MM.1S (cell line): ENCODE measurements around the gene CFAP65.

Source experiments
- DNase-seq: peaks from one replicate; pipeline ENCODE4 v3.0.0-alpha.2; 2015
- H2AFZ ChIP-seq: fragments of 300-600 bp; sonication (generic); 2 replicates; pipeline ENCODE4 v1.6.0; 2016; ENCODE audit warnings: antibody characterized with exemption, low read length
- H3F3A ChIP-seq: fragments of 300-600 bp; sonication (generic); 2 replicates; pipeline ENCODE4 v1.6.1; 2016; ENCODE audit warnings: mild to moderate bottlenecking, antibody characterized with exemption, low read length, moderate library complexity, mixed read lengths; ENCODE audit not compliant: insufficient read depth
- H3K27ac ChIP-seq: fragments of 300-600 bp; sonication (generic); 2 replicates; pipeline ENCODE4 v1.5.1; 2016; ENCODE audit warnings: mild to moderate bottlenecking, low read length
- H3K27me3 ChIP-seq: fragments of 300-600 bp; sonication (generic); replicated peaks from 2 replicates; pipeline ENCODE4 v1.6.0; 2016; ENCODE audit warnings: low read length; ENCODE audit not compliant: insufficient read depth
- H3K36me3 ChIP-seq: fragments of 300-600 bp; sonication (generic); replicated peaks from 2 replicates; pipeline ENCODE4 v1.6.1; 2016; ENCODE audit warnings: mild to moderate bottlenecking, low read length, mixed read lengths; ENCODE audit not compliant: insufficient read depth
- H3K4me1 ChIP-seq: fragments of 300-600 bp; sonication (generic); 2 replicates; pipeline ENCODE4 v1.6.1; 2016; ENCODE audit warnings: low read length, mixed read lengths
- H3K4me2 ChIP-seq: fragments of 300-600 bp; sonication (generic); 2 replicates; pipeline ENCODE4 v1.6.0; 2016; ENCODE audit warnings: low read depth, low read length
- H3K4me3 ChIP-seq: fragments of 300-600 bp; sonication (generic); 2 replicates; pipeline ENCODE4 v1.5.1; 2016; ENCODE audit warnings: low read length, mixed read lengths
- H3K79me2 ChIP-seq: fragments of 300-600 bp; sonication (generic); 2 replicates; pipeline ENCODE4 v1.6.1; 2016; ENCODE audit warnings: mixed run types, low read length, mixed read lengths
- H3K9ac ChIP-seq: fragments of 300-600 bp; sonication (generic); 2 replicates; pipeline ENCODE4 v1.6.1; 2016; ENCODE audit warnings: low read length, mixed read lengths
- H3K9me2 ChIP-seq: fragments of 300-600 bp; sonication (generic); replicated peaks from 2 replicates; pipeline ENCODE4 v1.6.1; 2016; ENCODE audit warnings: mild to moderate bottlenecking, low read length, mixed read lengths; ENCODE audit not compliant: insufficient read depth
- H3K9me3 ChIP-seq: fragments of 300-600 bp; sonication (generic); replicated peaks from 2 replicates; pipeline ENCODE4 v1.6.1; 2016; ENCODE audit warnings: mild to moderate bottlenecking, low read length, mixed read lengths; ENCODE audit not compliant: insufficient read depth
- H4K20me1 ChIP-seq: fragments of 300-600 bp; sonication (generic); 2 replicates; pipeline ENCODE4 v1.6.1; 2016; ENCODE audit warnings: mild to moderate bottlenecking, low read length, moderate library complexity, mixed read lengths; ENCODE audit not compliant: insufficient read depth
- EZH2 ChIP-seq: fragments of 300-600 bp; sonication (generic); optimal IDR thresholded peaks from 2 replicates; pipeline ENCODE3; 2017; ENCODE audit warnings: low read depth, mild to moderate bottlenecking, antibody characterized with exemption, low read length, mixed read lengths
- EZH2phosphoT487 ChIP-seq: fragments of 300-600 bp; sonication (generic); IDR thresholded peaks from 2 replicates; pipeline ENCODE4 v1.6.1; 2018; ENCODE audit warnings: antibody characterized with exemption, low read length
- TF ChIP-seq, protein P1 (sequence below): fragments of 300-600 bp; sonication (generic); IDR thresholded peaks from 2 replicates; pipeline ENCODE4 v1.5.1; 2016; ENCODE audit warnings: antibody characterized with exemption, low read length, mixed read lengths

Gene CFAP65

DNA sequence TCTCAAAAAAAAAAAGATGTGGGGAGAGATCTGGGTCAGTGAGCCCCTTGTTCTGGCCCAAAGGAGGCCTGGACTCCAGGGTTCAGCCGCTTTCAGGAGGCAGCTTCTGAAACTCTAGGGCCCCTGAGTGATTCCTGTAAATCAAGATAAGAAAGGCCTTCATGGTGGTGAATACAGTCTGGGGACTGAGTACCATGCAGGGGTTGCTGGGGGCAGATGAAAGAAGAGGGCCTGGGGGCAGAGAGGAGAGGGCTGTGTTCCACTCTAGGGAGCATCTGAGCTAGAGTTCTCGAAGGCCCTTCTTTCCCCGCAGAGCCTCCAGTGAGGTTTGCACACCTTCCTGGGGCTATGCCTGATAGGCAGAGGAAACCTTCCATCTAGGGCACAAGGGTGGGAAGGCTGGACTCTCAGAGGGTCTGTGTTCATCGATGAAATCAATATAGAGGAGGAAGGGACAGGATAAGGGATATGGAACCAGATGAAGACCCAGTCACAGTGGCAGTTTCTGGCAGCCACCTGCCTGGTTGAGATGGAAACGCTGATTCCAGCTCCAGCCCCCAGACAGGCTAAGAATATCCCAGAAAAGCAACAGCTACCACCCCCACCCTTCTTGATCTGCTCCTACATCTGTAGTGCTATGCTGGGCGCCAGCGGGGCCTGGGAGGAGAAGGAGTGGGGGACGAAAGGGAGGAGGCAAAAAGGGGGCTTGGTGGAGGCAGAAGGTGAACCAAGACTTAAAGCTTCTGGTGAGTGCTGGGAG, 86.6 kb downstream of the CFAP65 start:
- Histone ChIP-seq H3K9me2 (no peaks in the 10 kb centered on the region), H3F3A (no peaks in the 10 kb centered on the region), H3K27me3 (peaks cover 48% of the 10 kb centered on the region), H3K36me3 (no peaks in the 10 kb centered on the region), H3K4me3 (no peak overlapping the region), H3K9me3 (no peaks in the 10 kb centered on the region), H3K9ac (no peak overlapping the region), H4K20me1 (no peaks in the 10 kb centered on the region), H2AFZ (no peak overlapping the region), H3K4me2 (no peak overlapping the region), H3K27ac (no peak overlapping the region), H3K4me1 (no peaks in the 10 kb centered on the region), H3K79me2 (no peaks in the 10 kb centered on the region)
- no peak for DNase-seq
- TF ChIP-seq, protein P1, sequence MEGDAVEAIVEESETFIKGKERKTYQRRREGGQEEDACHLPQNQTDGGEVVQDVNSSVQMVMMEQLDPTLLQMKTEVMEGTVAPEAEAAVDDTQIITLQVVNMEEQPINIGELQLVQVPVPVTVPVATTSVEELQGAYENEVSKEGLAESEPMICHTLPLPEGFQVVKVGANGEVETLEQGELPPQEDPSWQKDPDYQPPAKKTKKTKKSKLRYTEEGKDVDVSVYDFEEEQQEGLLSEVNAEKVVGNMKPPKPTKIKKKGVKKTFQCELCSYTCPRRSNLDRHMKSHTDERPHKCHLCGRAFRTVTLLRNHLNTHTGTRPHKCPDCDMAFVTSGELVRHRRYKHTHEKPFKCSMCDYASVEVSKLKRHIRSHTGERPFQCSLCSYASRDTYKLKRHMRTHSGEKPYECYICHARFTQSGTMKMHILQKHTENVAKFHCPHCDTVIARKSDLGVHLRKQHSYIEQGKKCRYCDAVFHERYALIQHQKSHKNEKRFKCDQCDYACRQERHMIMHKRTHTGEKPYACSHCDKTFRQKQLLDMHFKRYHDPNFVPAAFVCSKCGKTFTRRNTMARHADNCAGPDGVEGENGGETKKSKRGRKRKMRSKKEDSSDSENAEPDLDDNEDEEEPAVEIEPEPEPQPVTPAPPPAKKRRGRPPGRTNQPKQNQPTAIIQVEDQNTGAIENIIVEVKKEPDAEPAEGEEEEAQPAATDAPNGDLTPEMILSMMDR, result no peak
- TF ChIP-seq EZH2phosphoT487, result no peak
- TF ChIP-seq EZH2, result no peak

DNA sequence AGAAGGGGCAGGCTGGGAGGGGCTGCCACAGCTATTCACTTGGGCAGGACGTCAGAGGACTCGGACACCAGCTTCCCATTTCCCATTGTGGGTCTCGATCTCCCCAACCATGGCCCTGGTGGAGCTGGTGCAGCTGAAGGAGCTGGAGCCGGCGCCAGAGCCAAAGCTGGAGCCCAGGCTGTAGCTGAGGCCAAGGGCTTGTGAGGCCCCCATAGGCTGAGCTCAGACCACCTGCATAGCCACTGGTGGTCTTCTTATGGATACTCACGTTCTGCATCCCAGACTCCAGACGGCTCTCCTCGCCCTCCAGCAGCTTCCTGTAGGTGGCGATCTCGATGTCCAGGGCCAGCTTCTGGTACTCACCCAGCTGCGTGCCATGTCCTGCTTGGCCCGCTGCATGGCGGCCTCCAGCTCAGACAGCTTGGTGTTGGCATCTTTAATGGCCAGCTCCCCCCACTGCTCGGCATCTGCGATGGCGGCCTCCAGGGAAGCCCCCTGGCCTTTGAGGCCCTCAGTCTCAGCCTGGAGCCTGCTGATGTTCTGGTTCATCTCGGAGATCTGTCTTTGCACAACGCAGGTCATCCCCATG, 87.9 kb downstream of the CFAP65 start:
- H3K27ac ChIP-seq, result no peak overlapping the region
- H3K27me3 ChIP-seq, result peaks cover 51% of the 10 kb centered on the region
- no peak for DNase-seq

More for the DNA sequence above, 87.9 kb downstream of the CFAP65 start:
- TF ChIP-seq EZH2phosphoT487 (no peak), EZH2 (no peak)
- TF ChIP-seq, protein P1, result peak; percentile 14; the same call in 1 of the 2 replicates
- no peak overlapping the region for H3K4me2 ChIP-seq
- no peaks in the 10 kb centered on the region for H3K36me3 ChIP-seq
- no peak overlapping the region for H2AFZ ChIP-seq
- no peaks in the 10 kb centered on the region for H4K20me1 ChIP-seq
- no peaks in the 10 kb centered on the region for H3F3A ChIP-seq
- no peaks in the 10 kb centered on the region for H3K79me2 ChIP-seq
- no peak overlapping the region for H3K9ac ChIP-seq
- no peaks in the 10 kb centered on the region for H3K4me1 ChIP-seq
- H3K9me2 ChIP-seq, result no peaks in the 10 kb centered on the region
- H3K4me3 ChIP-seq, result no peak overlapping the region
- no peaks in the 10 kb centered on the region for H3K9me3 ChIP-seq
